HG03066 (cell line): ENCODE results near the gene HPF1.
"Not testable (repeated sequence)": the region's sequence is repeated elsewhere in the genome, so short reads cannot be mapped to it uniquely, and the experiment has no call there.

Experiments
- ATAC-seq: cut with Tn5 transposase; IDR thresholded peaks from one replicate; pipeline ENCODE4 v1.9.1; 2021; ENCODE audit warnings: low read depth; ENCODE audit not compliant: unreplicated experiment

HPF1 gene

DNA sequence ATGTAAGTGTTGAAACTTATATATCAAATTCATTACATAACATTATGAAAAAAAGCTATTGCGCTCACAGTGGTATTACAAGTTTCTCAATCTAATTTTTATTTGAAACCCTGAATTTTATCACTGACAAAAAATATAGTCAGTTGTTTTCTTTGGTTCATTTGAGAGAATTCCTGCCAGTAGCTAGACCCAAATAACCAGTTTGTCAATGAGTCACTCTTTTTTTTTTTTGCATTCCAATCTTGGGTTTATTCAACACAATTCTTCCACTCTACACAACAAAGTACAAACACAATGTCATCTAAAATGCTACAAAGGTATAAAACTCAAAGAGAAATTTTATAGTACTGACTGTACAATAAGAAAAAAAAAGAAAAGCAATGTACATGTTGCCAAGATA lies 13.1 kb downstream of the HPF1 start:
- ATAC-seq, result no peak

DNA sequence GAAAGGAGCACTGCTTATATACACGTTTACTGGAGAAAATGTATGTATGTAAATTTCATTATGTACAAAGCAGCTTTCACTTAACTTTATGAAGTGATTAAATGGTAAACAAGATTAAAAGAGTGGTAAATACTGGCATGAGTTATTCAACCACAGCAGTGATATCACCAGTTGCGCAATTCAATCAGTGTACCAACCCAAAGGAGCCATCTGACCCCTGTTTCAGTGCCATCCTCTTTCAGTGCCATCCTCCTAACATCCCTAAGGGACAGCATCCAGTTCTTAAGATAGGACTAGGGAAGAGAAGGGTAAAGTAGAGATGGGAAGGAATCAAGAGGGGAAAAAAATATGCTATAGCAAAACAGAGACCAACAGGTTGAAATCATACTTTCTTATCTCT lies 16.2 kb downstream of the HPF1 start:
- no peak for ATAC-seq

DNA sequence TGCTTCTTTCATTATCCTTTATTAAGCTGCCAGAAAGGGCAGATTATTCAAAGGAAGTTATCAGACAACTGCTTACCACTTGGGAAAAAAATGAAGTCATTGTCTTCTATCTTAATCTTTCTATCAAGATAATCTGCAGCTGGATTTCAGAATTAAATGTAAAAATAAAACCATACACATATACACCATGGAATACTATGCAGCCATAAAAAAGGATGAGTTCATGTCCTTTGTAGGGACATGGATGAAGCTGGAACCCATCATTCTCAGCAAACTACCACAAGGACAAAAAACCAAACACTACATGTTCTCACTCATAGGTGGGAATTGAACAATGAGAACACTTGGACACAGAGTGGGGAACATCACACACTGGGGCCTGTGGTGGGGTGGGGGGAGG lies 19.1 kb downstream of the HPF1 start:
- ATAC-seq, result not testable (repeated sequence)

DNA sequence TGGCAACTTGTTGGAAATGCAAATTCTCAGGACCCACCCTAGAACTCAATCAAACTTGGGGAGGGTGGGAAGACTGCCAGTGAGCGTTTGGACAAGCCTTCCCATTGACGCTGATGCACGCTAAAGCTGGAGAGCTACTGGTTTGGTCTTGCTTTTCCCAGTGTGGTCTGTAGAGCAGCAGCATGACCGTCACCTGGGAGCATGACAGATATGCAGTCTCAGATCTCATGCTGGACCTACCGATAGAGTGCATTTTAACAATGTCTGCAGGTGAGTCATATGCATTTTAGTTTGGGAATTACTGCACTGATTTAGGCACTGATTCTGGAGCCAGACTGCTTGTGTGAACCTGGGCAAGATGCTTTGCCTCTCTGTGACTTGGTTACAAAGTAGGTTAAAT lies 27.2 kb downstream of the HPF1 start:
- ATAC-seq, result no peak

DNA sequence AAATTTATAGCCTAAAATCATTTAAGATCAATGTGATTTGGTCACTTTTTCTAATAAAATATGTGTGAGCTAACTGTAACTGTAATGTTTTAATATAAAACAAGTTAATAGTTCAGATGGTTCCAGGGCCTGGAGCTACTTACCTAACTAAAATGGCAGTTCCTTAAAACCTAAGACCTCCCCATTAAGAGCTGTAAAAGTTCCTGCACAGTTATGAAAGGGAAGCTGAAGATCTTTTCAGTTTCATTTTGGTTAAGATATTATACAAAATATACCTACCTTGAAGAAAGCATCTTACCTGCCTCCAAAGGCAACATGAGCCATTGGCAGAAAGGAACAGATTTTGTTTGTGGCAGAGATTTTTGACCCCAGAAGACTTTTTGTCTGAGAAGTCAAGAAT lies 30.1 kb downstream of the HPF1 start:
- no peak for ATAC-seq

DNA sequence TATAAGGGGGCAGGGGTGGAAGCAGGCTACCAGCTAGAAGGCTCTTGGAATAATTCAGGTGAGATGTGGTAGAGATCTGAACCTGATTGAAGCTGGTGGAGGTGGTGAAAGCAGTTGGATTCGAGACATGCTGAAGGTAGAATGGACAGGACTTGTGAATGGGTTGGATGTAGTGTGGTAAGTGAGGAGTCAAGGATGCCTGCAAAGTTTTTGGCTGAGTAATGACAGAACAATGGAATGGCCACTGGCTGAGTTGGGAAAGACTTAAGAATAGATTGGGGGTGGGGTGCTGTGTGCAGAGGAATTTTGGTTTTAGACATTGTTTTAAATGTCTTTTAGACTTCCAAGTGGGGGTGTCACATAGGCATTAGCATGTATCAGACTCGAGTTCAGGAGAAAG lies 33.5 kb downstream of the HPF1 start:
- ATAC-seq, result no peak

DNA sequence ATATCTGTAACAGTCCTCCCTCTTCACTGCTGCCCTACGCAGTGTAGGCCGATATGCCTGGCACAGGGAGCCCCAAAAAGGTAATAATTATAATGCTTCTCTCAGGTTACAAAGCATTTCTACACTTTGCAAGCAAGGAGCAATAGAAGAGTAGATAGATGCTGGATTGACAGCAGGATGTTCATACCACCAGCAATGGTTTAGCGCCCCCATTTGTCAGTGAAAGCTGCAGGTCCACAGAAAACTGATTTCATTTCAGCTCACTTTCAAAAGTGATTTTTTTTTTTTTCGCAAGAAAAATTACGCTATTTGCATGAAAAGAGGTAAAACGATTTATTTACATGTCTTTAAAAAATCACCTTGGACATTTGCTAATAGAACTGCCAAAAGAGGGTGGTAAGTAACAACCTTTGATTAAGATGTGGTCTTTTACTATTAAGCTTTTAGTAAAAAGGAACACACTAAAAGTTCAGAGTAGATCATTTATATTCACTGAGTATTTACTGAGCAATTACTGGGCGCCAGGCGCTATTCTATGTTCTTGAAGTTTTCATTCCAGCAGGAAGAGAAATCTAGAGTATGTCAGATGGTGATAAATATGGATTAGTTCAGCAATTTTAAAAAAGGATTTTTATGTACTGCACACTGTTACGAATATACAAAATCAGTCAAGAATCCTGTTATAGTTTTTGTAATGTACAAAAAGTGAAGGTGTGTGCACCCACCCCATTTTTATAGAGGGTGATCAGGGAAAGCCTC lies 34.4 kb downstream of the HPF1 start:
- no peak for ATAC-seq

DNA sequence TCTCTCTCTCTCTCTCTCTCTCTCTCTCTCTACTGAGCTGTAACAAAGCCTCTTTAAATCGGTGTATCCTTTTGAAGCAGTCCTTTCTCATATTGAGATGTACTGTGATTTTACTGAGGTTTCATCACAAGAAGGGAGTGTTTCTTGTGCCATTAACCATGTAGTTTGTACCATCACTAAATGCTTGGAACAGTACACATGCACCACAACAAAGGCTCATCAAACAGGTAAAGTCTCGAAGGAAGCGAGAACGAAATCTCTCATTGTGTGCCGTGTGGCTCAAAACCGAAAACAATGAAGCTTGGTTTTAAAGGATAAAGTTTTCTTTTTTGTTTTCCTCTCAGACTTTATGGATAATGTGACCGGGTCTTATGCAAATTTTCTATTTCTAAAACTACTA lies 37.2 kb downstream of the HPF1 start:
- ATAC-seq, result no peak

DNA sequence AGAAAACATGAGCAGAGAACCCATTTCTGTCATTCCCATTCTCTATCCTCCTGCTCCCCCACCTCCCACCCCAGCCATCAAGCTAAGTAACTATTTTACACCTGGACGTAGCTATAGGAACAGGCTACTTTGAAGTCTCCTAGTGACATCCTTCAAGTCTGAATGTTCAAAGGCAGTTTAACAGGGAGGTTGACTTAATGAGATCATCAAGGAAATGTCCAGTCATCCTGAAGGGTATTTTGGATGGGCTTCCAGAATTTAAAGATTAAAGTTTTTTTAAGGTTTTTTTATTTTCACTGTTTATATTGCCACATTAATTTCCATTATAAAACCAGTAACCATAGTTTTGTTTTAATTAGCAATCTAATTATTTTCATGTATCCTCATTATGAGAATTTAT lies 41.1 kb downstream of the HPF1 start:
- no peak for ATAC-seq

DNA sequence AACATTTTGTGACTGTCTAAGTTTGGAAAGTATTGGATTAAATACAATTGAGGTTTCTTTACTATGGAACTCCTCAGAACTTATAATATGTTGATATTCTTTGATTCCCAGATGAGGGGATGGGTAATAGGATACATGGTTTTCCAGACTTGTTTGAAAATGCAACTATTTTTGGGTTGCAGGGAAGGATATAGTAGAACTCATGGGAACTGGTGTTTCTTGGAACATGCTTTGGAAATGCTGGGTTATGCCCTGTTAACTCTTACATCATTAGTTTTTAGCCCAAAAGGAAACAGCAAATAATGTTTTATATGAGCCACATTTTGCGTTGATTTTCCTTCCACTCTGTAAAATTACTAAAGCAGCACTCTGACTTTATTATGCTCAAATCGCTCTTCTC lies 41.9 kb downstream of the HPF1 start:
- ATAC-seq, result no peak

DNA sequence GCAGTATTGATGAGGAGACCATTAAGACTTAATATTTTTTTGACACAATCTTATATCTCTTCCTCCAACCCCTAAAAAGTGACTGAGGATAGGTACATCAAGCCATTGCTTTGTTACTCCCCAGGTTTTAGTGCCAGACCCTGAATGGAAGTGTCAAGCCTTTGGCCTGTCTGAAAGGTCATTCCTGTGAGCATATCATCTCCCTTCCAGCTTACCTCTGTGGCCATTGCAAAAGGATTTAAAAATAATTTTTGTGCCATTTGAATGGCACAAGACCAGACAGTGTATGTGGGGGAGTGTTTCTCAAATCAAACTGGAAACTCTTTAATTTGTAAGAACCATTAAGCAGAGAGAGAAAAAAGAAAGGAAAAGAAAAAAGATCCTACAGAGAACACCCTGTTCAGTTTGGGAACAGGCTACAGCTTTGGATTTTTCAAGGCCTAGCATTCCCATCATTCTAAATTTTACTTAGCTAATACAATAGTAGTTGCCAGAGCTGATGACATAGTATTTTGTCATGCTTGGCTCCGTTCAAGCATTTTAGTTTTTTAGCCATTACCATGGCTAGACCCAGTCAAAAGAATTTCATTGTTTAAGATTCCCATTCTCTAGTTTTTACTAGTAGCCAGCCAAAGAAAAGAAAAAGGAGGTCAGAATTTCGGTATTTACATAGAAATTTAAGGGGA lies 49.6 kb downstream of the HPF1 start:
- ATAC-seq, result no peak

DNA sequence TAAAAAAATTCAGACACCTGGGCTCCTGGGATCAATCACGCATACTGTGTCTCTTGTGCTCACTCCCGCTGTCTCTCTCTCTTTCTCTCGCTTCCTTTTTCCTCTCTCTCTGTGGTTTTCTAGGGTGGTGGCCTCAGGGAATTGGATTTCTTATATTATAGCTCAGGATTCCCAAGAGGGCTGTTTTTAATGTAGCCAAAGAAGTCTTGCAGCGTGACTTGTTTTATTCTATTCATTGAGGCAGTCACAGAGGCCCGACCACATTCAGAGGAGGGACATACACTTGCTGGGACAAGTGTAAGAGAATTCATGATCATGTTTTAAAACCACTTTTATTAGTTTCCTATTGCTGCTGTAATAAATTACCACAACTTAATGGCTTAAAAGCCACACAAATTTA lies 59.4 kb downstream of the HPF1 start:
- no peak for ATAC-seq

DNA sequence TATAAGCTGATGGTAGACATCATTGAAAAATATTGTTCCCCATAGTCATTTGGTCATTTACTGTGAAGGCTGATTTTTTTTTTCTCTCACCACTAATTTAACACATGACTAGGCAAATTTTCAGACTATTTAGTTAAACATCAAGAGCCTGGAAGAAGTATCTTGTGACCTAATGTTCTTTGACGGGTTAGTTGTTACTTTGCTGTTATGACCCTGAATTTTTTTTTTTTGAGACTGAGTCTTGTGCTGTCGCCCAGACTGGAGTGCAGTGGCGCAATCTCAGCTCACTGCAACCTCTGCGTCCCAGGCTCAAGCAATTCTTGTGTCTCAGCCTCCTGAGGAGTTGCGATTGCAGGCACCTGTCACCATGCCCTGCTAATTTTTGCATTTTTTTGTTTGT lies 67.0 kb downstream of the HPF1 start:
- ATAC-seq, result no peak

DNA sequence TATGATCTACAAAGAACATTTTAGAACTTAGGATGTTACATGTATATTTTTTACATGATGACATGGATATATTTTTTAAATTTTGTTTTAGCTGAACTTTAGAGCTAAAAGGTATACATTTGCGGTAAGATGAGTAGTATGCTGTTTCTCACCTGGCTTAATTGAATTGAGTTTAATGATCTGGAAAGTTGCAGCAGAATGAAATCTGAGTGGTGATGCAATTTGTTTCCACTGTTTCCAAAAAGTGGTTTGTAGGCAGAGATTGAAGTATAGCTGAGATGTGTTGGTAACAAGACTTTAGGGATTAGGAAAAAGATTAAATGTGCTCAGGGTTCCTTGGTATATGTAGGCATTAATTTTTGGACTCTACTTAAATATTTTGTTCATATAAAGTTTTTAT lies 68.1 kb downstream of the HPF1 start:
- ATAC-seq, result no peak

DNA sequence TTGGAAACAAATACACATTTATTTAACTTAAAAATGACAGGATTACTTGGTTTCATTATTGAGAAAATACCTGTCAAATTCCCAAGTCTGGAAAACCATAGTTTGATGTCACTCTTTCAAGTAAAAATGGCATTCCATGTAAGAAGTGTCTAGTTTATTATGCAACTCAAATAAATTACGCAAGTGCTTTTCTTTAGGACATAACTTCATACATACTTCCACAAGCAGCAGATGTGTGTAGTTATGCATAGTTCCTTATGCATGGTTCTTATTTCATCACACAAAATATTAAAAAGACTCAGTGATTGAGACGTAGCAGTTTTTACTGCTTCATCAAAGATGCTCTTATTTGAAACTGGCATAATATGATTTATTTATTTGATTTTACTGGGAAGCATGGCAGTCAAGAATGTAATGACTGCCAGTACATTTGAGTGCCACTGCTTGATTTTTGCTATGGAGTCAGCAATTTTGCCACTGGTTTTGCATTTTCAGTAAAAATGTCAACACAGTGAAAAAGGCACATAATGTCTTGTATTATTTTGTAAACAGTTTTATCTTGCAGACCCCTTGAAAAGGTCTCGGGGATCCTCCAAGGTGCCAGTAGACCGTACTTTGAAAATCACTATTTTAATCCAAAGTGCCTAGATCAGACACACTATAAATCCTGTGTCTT lies 75.2 kb downstream of the HPF1 start:
- no peak for ATAC-seq
